ENCODE results near the gene C16orf92.

GRCh38 chr16:30016555-30017276, 6.3 kb upstream of the C16orf92 start:
- TF ChIP-seq CTCF (IDR thresholded peaks at IDR 0.05; ENCODE audit: insufficient read depth, low read depth, low read length) (no peak), EZH2 (IDR thresholded peaks at IDR 0.05; ENCODE audit: insufficient read depth, low read length) (no peak)
